Stomach (tissue), 4 donors: ENCODE measurements around the gene CDC6.

Source experiments
- POLR2A ChIP-seq, 4 donors: fragments of 450-650 bp; IDR thresholded peaks; one replicate each; pipeline ENCODE4 v1.6.1; 2016; ENCODE audit warnings: antibody characterized with exemption in 4 of 4, control low read depth in 2 of 4, mild to moderate bottlenecking in 1 of 4, moderate library complexity in 1 of 4
- TF ChIP-seq, protein P1 (sequence below), 7 experiments: fragments of 450-650 bp in 4 of 7; fragments of 200-600 bp in 3 of 7; sonication (generic) in 3 of 7; IDR thresholded peaks; one replicate each; pipeline ENCODE4 v1.5.1; 2016 to 2019; ENCODE audit warnings: antibody characterized with exemption in 7 of 7, control low read depth in 2 of 7, mild to moderate bottlenecking in 1 of 7

DNA sequence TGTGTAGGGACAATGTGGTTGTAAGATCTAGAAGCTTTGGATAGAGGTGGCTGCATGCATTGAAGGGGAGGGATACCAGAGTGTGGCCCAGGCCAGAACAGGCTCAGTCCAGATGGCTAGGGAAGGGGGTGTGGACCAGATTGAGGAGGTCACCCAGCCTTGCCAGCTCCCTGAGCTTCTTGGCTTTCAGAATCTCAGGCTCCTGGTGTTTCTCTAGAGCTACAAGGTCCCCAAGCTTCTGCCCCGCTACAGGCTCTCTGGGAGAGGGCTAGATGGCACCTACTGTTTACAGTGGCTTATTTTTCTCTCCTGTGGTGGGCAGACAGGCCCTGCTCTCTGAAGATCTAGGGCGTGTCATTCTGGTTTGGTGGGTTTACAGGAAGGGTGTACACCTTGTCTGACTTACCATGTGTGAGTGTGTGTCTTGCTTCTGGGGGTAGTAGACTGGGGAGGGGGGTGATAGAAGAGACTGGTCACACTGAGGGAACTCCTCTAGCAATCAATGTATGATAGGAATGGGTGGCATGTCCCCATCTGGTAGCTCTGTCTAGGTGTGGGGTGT, 22.4 kb downstream of the CDC6 start:
- TF ChIP-seq, protein P1, sequence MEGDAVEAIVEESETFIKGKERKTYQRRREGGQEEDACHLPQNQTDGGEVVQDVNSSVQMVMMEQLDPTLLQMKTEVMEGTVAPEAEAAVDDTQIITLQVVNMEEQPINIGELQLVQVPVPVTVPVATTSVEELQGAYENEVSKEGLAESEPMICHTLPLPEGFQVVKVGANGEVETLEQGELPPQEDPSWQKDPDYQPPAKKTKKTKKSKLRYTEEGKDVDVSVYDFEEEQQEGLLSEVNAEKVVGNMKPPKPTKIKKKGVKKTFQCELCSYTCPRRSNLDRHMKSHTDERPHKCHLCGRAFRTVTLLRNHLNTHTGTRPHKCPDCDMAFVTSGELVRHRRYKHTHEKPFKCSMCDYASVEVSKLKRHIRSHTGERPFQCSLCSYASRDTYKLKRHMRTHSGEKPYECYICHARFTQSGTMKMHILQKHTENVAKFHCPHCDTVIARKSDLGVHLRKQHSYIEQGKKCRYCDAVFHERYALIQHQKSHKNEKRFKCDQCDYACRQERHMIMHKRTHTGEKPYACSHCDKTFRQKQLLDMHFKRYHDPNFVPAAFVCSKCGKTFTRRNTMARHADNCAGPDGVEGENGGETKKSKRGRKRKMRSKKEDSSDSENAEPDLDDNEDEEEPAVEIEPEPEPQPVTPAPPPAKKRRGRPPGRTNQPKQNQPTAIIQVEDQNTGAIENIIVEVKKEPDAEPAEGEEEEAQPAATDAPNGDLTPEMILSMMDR (IDR thresholded peaks at IDR 0.05) = no peak
- TF ChIP-seq POLR2A (IDR thresholded peaks at IDR 0.05) = no peak
